Activated CD4-positive, alpha-beta T cell treated with anti-CD3 and anti-CD28 coated beads, Interleukin-10, Interleukin-2, amounts not matched to agents 100 ng/mL and 50 ng/mL, durations not matched to agents 16 hours and 8 hours (primary cell): Measurements from ENCODE around the gene SLC48A1.

Experiments
- DNase-seq: peaks from one replicate; pipeline ENCODE4 v3.0.0-alpha.2; 2020

SLC48A1 gene

DNA sequence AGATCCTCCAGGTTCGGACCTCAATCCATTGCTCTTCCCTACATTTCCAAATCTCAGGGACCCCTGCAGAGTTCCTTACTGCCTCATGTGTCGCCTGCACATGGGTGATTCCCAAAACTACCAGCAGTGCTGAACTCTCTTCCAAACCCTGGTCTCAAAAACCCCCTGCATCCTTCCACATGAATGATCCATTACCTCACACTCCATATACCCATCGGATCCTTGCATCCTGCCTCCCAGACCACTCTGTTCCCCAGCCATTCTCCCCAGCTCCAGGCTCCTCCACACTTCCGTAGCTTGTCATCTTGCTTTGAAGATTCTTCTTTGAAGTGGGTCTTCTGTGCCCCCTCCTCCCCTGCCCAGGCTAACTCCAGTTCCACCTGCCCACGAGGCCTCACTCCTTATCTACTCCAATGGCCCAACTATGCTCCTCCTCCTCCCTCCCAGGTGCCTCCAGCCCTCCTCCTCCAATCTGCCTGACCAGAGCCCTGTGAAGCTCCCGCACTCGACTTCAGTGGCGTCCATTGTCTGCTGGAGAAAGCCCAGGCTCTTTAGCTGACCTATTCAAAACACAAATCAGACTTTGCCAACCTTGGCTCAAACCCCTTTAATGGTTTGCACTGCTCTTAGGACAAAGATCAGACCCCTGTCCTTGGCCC, 28.1 kb upstream of the SLC48A1 start:
- DNase-seq: no peak

- DNase-seq: no peak
These were observed 27.5 kb upstream of the SLC48A1 start for GRCh38 chr12:47745485-47746041.

DNA sequence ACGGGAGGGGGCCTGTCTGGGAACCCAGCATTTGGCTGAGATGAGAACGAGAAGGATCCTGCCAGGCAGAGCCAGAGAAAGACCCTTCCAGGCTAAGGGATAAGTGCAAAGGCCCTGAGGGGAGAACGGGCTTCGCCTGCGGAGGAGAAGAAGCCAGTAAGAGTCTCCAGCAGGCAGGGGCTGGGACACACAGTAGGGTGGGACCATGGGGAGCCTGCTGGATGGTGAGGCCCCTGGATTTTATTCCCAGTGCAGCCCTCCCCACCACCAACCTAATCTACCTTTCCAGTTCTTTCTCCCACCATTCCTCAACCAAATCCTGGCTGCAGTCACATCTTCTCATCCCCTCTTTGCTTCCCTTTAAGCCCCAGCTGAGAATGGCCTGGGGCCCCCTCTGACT, 27.0 kb upstream of the SLC48A1 start:
- DNase-seq: no peak

DNA sequence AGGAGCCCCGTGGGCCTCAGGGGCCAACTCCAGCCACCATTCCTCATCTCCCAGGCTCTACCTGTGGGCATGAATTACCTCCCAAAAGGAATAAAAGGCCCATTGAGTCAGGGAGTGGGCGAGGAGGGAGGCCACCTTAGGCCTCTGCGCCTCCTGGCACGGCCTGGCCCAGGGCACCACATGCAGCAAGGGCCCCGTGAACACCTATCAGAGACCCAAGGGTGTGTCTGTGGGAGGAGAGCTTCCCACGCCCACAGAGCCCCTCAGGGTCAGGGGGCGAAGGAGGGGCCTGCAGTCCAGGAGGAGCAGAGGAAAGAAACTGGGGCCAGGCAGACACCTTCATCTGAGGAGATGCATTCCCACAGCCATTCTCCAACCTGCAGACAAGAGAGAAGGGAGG, 26.5 kb upstream of the SLC48A1 start:
- no peak for DNase-seq

DNA sequence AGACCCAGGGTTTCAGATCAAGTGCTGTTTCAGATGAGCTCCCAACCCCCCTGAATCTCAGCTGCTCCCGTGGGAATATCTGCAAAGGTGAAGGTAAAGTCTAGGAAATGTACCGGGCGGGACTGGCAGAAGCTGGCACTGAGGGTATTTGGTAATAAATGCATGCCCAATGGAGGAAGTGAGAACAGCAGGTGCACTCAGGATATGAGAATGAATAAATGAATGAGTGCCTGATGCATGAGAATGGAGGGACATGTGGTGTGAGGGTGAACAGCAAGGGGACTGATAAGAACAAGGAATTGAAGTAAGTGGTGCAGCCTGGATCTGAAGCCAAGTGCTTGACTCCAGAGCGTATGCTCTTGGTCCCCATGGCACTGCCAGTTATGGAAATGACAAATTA, 25.9 kb upstream of the SLC48A1 start:
- no peak for DNase-seq

DNA sequence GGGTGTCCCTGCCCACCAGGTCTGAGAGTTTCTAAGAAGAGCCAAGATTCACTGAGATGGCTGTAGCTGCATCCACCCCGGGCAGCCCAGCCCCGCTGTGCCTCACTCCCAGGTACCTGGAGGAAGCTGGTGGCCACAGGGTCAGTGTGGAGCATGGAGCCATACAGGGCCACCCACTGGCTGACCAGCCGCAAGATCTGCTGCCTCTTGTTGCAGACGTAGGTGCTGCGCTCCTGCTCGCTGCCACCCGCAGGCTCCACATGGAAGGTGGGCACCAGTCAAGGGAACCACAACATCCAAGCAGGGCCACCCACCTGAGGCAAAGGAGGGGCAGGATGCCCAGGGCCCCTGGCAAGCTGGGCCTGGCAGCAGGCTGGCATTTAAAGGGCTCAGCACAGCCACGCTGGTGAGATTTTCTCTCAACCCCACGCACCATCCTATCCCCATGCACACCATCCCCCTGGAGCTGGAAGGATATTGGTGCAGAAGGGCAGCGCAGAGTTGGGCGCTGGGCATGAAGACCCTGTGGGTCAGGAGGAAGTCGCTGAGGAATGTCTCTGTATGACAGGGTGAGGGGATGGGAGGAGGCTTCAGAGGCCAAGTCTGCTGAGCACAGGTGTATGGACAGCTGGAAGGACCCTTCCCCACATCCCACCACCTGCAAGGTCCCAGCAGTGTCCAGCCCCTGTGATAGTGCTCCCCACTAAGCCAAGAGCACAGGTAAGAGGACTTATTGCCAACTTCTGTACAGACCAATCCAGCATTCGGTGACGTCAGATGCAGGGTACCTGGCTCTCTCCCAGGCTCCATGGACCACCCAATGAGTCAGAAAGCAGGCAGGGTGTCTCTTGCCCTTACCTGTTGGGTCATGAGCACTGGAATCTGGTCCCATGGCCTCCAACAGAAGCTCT, 25.2 kb upstream of the SLC48A1 start:
- no peak for DNase-seq

DNA sequence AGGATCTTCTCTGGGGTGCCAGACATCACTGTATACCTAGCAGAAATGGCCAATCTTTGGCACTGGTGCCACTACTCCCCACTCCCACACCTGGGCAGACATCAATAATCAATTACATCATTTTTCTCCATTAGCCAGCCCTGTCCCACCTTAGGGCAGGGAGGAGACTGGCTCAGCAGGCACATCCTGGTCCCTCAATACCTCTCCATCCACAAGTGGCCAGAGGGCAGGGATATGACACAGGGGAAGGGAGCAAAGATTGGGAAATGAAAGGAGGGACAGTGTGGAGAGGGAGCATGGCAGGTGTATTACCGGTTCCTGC, 24.6 kb upstream of the SLC48A1 start:
- no peak for DNase-seq

DNA sequence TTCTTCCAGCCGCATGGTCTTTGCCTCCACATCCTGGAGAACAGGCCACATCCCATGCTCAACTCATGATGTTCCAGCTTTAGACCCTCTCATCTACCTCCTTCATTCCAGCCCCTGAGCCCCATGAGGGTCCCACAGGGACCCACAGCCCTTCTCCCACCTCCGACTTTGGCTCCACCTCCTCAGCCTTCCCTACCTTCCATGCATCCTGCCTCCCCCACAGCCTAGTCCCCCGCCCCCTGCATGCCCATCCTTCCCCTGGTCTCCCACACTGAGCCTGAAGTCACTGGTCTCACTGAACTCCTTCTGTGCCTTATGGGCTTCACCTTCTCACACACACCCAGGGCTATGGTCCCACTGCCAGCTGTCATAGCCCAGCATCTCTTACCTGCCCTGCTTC, 24.1 kb upstream of the SLC48A1 start:
- no peak for DNase-seq

DNA sequence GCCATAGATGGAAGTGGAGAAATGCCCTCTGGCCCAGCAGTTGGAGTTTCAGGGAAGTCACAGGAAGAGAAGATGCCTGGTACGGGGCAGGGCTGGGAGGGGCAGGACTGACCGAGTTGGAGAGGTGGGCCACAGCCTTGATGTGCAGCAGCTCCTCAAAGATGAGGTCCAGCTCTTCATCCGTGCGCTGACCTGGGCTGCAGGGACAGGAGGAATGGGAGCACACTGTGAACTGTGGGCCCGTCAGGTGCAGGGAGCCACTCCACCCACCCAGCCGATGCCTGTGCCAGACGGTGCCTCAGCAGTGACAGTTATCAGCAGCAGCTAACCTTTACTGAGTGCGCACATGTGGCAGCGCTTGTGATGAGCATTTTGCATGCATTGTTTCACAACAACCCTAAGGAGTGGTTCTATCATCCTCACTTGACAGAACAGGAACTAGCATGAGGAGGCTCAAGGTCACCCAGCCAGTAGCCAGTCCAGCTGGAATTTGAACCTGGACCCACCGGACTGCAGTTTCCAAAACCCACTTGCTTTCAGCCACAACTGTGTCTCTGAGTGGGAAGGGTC, 22.7 kb upstream of the SLC48A1 start:
- no peak for DNase-seq

DNA sequence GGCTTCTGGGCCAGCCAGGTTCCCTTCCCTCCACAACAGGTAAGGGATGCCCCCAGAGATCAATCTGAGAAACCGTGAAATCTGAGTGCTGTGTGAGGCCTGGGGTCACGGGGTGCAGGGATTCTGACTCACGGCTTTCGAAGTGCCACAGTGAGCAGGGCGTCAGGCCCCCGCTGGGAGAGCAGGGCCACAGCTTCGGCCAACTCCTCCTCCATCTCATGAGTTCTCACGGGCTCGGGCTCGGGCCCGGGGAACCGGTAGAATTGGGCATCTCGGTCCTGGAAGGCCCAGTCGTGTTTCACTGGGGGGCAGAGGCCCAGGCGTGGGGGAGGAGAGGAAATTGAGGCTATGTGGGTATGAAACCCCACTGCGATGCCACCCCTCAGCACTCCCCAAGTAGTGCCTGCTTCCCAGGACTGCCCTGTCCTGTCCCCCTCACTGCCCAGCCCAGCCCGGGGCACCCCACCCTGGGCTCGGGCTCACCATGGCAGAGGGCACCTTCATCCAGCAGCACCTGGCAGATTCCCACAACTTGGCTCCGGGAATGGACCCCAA, 22.0 kb upstream of the SLC48A1 start:
- DNase-seq: no peak

GRCh38 chr12:47751561-47751960, 21.5 kb upstream of the SLC48A1 start:
- no peak for DNase-seq

- DNase-seq: no peak
These were observed 20.9 kb upstream of the SLC48A1 start for GRCh38 chr12:47752121-47752520.

DNA sequence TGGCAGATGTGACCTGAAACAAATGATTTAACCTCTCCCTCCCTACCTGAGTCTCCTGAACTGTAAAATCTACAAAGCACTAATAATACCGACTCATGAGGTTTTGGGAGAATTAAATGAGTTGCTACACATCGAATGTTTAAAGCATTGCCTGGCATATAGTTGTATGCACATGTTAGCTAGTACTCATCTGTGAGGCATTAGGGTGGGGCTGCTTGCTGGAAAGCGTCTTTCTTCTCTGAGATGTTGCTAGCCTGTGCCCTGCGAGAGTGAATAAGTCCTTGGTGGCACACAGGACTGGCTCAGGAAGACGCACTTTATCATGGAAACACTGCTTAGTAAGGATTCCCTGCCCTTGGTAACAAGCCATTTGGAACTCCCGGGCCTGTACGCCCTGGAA, 20.5 kb upstream of the SLC48A1 start:
- no peak for DNase-seq

- no peak for DNase-seq
These were observed 19.7 kb upstream of the SLC48A1 start for GRCh38 chr12:47753021-47754001.

DNA sequence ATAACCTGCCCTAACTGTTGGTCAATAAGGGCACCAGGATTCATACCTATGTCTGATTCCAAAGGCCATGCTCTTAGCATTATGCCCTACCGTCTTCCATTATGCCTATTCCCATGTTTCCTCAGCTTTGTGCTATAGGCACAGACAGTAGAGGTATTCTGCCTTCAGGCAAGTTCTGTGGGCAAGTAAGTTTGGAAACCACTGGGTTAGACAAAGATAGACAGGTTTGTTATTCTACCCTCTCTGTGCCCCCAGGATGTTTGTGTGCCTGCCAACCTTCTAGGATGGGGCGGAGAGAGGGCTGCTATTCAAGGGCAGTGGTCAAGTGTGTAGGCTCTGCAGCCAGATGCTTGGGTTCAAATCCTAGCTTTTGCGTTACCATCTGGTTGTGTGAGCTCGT, 18.9 kb upstream of the SLC48A1 start:
- DNase-seq: no peak

GRCh38 chr12:47754881-47755280, 18.2 kb upstream of the SLC48A1 start:
- DNase-seq: peak; percentile 25

GRCh38 chr12:47755655-47756562, 17.1 kb upstream of the SLC48A1 start:
- peak; percentile 68 for DNase-seq

DNA sequence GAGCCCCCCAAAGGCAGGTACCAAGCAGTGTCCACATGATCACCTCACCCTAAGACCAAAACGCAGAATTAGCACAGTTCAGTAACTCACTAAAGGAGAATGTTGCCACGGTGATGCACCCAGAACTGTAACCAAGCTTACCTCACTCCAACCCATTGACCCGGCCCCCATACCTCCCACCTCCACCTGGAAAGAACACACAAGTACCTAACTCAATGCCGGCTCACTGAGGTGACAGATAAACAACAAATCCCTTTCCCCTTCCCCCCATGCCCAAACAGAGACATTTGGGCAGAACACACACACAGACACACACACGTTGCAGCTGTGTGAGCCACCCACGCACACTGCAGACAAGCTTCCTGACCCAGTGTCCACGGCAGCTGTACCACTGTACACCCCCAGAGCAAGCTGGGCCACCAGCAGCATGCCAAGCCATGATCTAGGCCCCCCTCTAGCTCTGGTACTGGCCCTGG, 15.6 kb upstream of the SLC48A1 start:
- no peak for DNase-seq

- DNase-seq: no peak
These were observed 15.0 kb upstream of the SLC48A1 start for GRCh38 chr12:47757840-47758583.

- DNase-seq: no peak
These were observed 14.5 kb upstream of the SLC48A1 start for GRCh38 chr12:47758584-47758833.
